GM19043 (cell line): ENCODE results near the gene NR2F1.

Experiments used
- ATAC-seq: cut with Tn5 transposase; IDR thresholded peaks from one replicate; pipeline ENCODE4 v1.9.1; 2021; ENCODE audit warnings: low read depth; ENCODE audit not compliant: unreplicated experiment

NR2F1 gene

GRCh38 chr5:93635991-93636390 is 53.0 kb downstream of the NR2F1 start:
- ATAC-seq: peak; percentile 85

DNA sequence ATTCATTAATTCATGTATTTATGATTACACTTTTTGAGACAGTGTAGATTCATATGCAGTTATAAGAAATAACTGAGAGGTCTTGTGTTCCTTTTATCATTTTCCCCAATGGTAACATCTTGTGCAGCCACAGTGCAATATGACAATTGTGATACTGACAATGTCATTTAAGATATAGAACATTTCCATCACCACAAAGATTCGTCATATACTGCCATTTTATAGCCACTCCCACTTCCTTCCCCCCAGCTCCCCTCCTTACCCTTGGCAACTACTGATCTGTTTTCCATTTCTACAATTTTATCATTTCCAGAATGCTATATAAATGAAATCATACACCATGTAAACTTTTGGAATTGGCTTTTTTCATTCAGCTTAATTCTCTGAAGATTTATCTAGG is 53.8 kb downstream of the NR2F1 start:
- ATAC-seq: no peak

- ATAC-seq: no peak
Observed at GRCh38 chr5:93637697-93638096, 54.7 kb downstream of the NR2F1 start.

DNA sequence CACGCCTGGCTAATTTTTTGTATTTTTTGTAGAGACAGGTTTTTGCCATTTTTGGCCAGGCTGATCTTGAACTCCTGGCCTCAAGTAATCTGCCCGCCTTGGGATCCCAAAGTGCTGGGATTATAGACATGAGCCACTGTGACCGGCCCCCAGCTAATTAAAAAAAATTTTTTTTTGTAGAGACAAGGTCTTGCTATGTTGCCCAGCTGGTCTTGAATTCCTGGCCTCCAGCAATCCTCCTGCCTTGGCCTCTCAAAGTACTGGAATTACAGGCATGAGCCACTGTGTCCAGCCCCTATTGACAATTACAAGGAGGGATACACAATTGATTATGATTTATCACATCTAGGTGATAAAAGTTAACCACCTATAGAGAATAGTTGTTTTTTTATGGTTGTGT is 59.5 kb downstream of the NR2F1 start:
- no peak for ATAC-seq
